Inflammatory macrophage treated with lipopolysaccharide for 4 hours (primary cell): ENCODE results near the gene KIRREL3.
"Not testable (repeated sequence)": the region's sequence is repeated elsewhere in the genome, so short reads cannot be mapped to it uniquely, and the experiment has no call there.

ENCODE experiments used
- DNase-seq: peaks from one replicate; pipeline ENCODE4 v3.0.0-alpha.2; 2020

The KIRREL3 gene

GRCh38 chr11:126411971-126412381, 588.6 kb downstream of the KIRREL3 start:
- no peak for DNase-seq

GRCh38 chr11:126410649-126411048, 589.9 kb downstream of the KIRREL3 start:
- DNase-seq: no peak

GRCh38 chr11:126409620-126409985, 591.0 kb downstream of the KIRREL3 start:
- no peak for DNase-seq

- no peak for DNase-seq
Measured at GRCh38 chr11:126408901-126409619, 591.5 kb downstream of the KIRREL3 start.

- DNase-seq: no peak
Measured at GRCh38 chr11:126408496-126408895, 592.1 kb downstream of the KIRREL3 start.

- no peak for DNase-seq
Measured at GRCh38 chr11:126407682-126408288, 592.8 kb downstream of the KIRREL3 start.

GRCh38 chr11:126407101-126407521, 593.5 kb downstream of the KIRREL3 start:
- no peak for DNase-seq

GRCh38 chr11:126406368-126406767, 594.2 kb downstream of the KIRREL3 start:
- no peak for DNase-seq

- no peak for DNase-seq
Measured at GRCh38 chr11:126405906-126406305, 594.7 kb downstream of the KIRREL3 start.

- DNase-seq: no peak
Measured at GRCh38 chr11:126405374-126405773, 595.2 kb downstream of the KIRREL3 start.

- no peak for DNase-seq
Measured at GRCh38 chr11:126404367-126404766, 596.2 kb downstream of the KIRREL3 start.

GRCh38 chr11:126403658-126404057, 596.9 kb downstream of the KIRREL3 start:
- no peak for DNase-seq

GRCh38 chr11:126403022-126403581, 597.5 kb downstream of the KIRREL3 start:
- no peak for DNase-seq

- DNase-seq: no peak
Measured at GRCh38 chr11:126400479-126400878, 600.1 kb downstream of the KIRREL3 start.

- no peak for DNase-seq
Measured at GRCh38 chr11:126400019-126400418, 600.6 kb downstream of the KIRREL3 start.

GRCh38 chr11:126398721-126399120, 601.8 kb downstream of the KIRREL3 start:
- DNase-seq: no peak

GRCh38 chr11:126398296-126398695, 602.3 kb downstream of the KIRREL3 start:
- DNase-seq: no peak

- DNase-seq: no peak
Measured at GRCh38 chr11:126396965-126397364, 603.6 kb downstream of the KIRREL3 start.

GRCh38 chr11:126396266-126396665, 604.3 kb downstream of the KIRREL3 start:
- not testable (repeated sequence) for DNase-seq

GRCh38 chr11:126395784-126396183, 604.8 kb downstream of the KIRREL3 start:
- DNase-seq: not testable (repeated sequence)

- not testable (repeated sequence) for DNase-seq
Measured at GRCh38 chr11:126394634-126395072, 605.9 kb downstream of the KIRREL3 start.

GRCh38 chr11:126394036-126394435, 606.5 kb downstream of the KIRREL3 start:
- DNase-seq: no peak

GRCh38 chr11:126393143-126393542, 607.4 kb downstream of the KIRREL3 start:
- no peak for DNase-seq

GRCh38 chr11:126392633-126393013, 607.9 kb downstream of the KIRREL3 start:
- no peak for DNase-seq
